Duodenal mucosa (tissue), 2 donors: ENCODE measurements around the gene DOCK6.

Experiments used
- H3K27ac ChIP-seq: one replicate; pipeline ENCODE4 v1.7.0; 2013; ENCODE audit warnings: low read depth, low read length
- H3K27me3 ChIP-seq, 2 donors: one replicate each; pipeline ENCODE4 v1.7.0; 2013; ENCODE audit warnings: low read length in 2 of 2, control low read depth in 1 of 2; ENCODE audit not compliant: insufficient read depth in 2 of 2, control insufficient read depth in 1 of 2
- H3K36me3 ChIP-seq, 2 donors: one replicate each; pipeline ENCODE4 v1.7.0; 2013; ENCODE audit warnings: low read length in 2 of 2, control low read depth in 1 of 2; ENCODE audit not compliant: insufficient read depth in 2 of 2, control insufficient read depth in 1 of 2
- H3K4me1 ChIP-seq, 2 donors: one replicate each; pipeline ENCODE4 v1.7.0; 2013; ENCODE audit warnings: low read length in 2 of 2, control low read depth in 1 of 2; ENCODE audit not compliant: insufficient read depth in 2 of 2, control insufficient read depth in 1 of 2
- H3K4me3 ChIP-seq, 2 donors: one replicate each; pipeline ENCODE4 v1.7.0; 2013; ENCODE audit warnings: low read length in 2 of 2, low read depth in 1 of 2
- H3K9ac ChIP-seq, 2 donors: one replicate each; pipeline ENCODE4 v1.7.0; 2013; ENCODE audit warnings: low read length in 2 of 2, low read depth in 1 of 2
- H3K9me3 ChIP-seq, 2 donors: one replicate each; pipeline ENCODE4 v1.7.0; 2013; ENCODE audit warnings: low read length in 2 of 2, control low read depth in 1 of 2; ENCODE audit not compliant: control insufficient read depth in 1 of 2

Gene DOCK6

GRCh38 chr19:11208561-11209471 lies 53.5 kb downstream of the DOCK6 start:
- no peak overlapping the region for H3K27ac ChIP-seq
- H3K4me3 ChIP-seq, result no peak overlapping the region
- no peaks in the 10 kb centered on the region for H3K4me1 ChIP-seq
- no peak overlapping the region for H3K9ac ChIP-seq
- H3K36me3 ChIP-seq, result peaks cover 9 to 36% of the 10 kb centered on the region in 2 donors
- no peaks in the 10 kb centered on the region for H3K9me3 ChIP-seq
- H3K27me3 ChIP-seq, result no peaks in the 10 kb centered on the region

GRCh38 chr19:11205939-11206570 lies 56.3 kb downstream of the DOCK6 start:
- peaks cover 5 to 20% of the 10 kb centered on the region in 2 donors for H3K36me3 ChIP-seq
- no peak overlapping the region for H3K9ac ChIP-seq
- H3K4me3 ChIP-seq, result no peak overlapping the region
- H3K4me1 ChIP-seq, result no peaks in the 10 kb centered on the region
- no peaks in the 10 kb centered on the region for H3K27me3 ChIP-seq
- no peaks in the 10 kb centered on the region for H3K9me3 ChIP-seq
- H3K27ac ChIP-seq, result no peak overlapping the region

- no peak overlapping the region for H3K4me3 ChIP-seq
- no peak overlapping the region for H3K9ac ChIP-seq
- no peaks in the 10 kb centered on the region for H3K27me3 ChIP-seq
- H3K36me3 ChIP-seq, result peaks cover 5 to 11% of the 10 kb centered on the region in 2 donors
- H3K27ac ChIP-seq, result no peak overlapping the region
- H3K9me3 ChIP-seq, result no peaks in the 10 kb centered on the region
- no peaks in the 10 kb centered on the region for H3K4me1 ChIP-seq
Measured at GRCh38 chr19:11204943-11205349, 57.4 kb downstream of the DOCK6 start.

GRCh38 chr19:11204076-11204602 lies 58.2 kb downstream of the DOCK6 start:
- Histone ChIP-seq H3K36me3 (peaks cover 5 to 8% of the 10 kb centered on the region in 2 donors), H3K9ac (no peak overlapping the region), H3K27ac (no peak overlapping the region), H3K4me3 (no peak overlapping the region), H3K4me1 (no peaks in the 10 kb centered on the region), H3K9me3 (no peaks in the 10 kb centered on the region), H3K27me3 (no peaks in the 10 kb centered on the region)

GRCh38 chr19:11203194-11204075 lies 58.9 kb downstream of the DOCK6 start:
- Histone ChIP-seq H3K9me3 (no peaks in the 10 kb centered on the region), H3K27me3 (no peaks in the 10 kb centered on the region), H3K27ac (peak overlapping the region; percentile 54), H3K4me3 (no peak overlapping the region), H3K36me3 (peaks cover 4 to 5% of the 10 kb centered on the region in 2 donors), H3K9ac (no peak overlapping the region), H3K4me1 (no peaks in the 10 kb centered on the region)

GRCh38 chr19:11202488-11203193 lies 59.7 kb downstream of the DOCK6 start:
- H3K9ac ChIP-seq, result no peak overlapping the region

GRCh38 chr19:11201791-11202190 lies 60.5 kb downstream of the DOCK6 start:
- Histone ChIP-seq H3K9ac (no peak overlapping the region), H3K27ac (no peak overlapping the region), H3K4me1 (peaks cover 0 to 5% of the 10 kb centered on the region in 2 donors), H3K9me3 (no peaks in the 10 kb centered on the region), H3K4me3 (no peak overlapping the region), H3K36me3 (peaks cover 4 to 5% of the 10 kb centered on the region in 2 donors), H3K27me3 (no peaks in the 10 kb centered on the region)

More at GRCh38 chr19:11202488-11203193, 59.7 kb downstream of the DOCK6 start:
- H3K36me3 ChIP-seq, result peaks cover 4 to 5% of the 10 kb centered on the region in 2 donors
- peaks cover 0 to 5% of the 10 kb centered on the region in 2 donors for H3K4me1 ChIP-seq
- peak overlapping the region; percentile 54 for H3K27ac ChIP-seq
- H3K4me3 ChIP-seq, result no peak overlapping the region
- no peaks in the 10 kb centered on the region for H3K9me3 ChIP-seq
- H3K27me3 ChIP-seq, result no peaks in the 10 kb centered on the region

- Histone ChIP-seq H3K9ac (no peak overlapping the region), H3K27me3 (no peaks in the 10 kb centered on the region), H3K4me3 (no peak overlapping the region), H3K27ac (no peak overlapping the region), H3K36me3 (peaks cover 4 to 5% of the 10 kb centered on the region in 2 donors), H3K4me1 (peaks cover 0 to 10% of the 10 kb centered on the region in 2 donors), H3K9me3 (no peaks in the 10 kb centered on the region)
Measured at GRCh38 chr19:11200931-11201330, 61.4 kb downstream of the DOCK6 start.

- Histone ChIP-seq H3K9me3 (no peaks in the 10 kb centered on the region), H3K9ac (no peak overlapping the region), H3K4me3 (no peak overlapping the region), H3K27me3 (no peaks in the 10 kb centered on the region), H3K4me1 (peaks cover 5 to 15% of the 10 kb centered on the region in 2 donors), H3K36me3 (peaks cover 4 to 5% of the 10 kb centered on the region in 2 donors), H3K27ac (no peak overlapping the region)
Measured at GRCh38 chr19:11200015-11200574, 62.2 kb downstream of the DOCK6 start.
